Suprapubic skin (tissue), 3 donors: Measurements from ENCODE around the gene ABCA4.

Source experiments
- POLR2A ChIP-seq, 2 donors: fragments of 450-650 bp; IDR thresholded peaks; one replicate each; pipeline ENCODE4 v1.6.1; 2017; ENCODE audit warnings: antibody characterized with exemption in 2 of 2, mild to moderate bottlenecking in 2 of 2, moderate library complexity in 2 of 2
- TF ChIP-seq, protein P1 (sequence below), 2 donors: fragments of 200-600 bp in 1 of 2; fragments of 450-650 bp in 1 of 2; sonication (generic) in 1 of 2; IDR thresholded peaks; one replicate each; pipeline ENCODE4 v1.5.1; 2016 to 2019; ENCODE audit warnings: antibody characterized with exemption in 2 of 2, mild to moderate bottlenecking in 1 of 2, moderate library complexity in 1 of 2

DNA sequence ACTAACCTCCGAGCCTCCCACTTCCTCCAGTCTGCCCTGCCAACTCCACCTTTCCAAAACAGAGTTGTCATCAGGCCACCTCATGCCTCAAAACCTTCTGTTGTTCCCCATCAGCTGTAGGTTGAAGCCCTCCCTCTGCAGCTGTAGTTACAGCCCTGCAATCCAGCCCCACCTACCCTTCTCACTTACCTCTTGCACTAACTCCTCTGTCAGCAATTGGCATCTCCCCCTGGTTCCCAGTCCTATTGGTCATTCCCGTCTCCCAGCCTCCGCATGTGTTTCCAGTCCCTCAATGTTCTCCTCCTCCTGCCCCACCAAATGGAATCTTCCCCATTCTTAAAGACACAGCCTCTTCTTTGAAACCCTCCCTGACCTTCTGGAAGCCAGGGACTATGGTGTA, 111.6 kb downstream of the ABCA4 start:
- TF ChIP-seq, protein P1, sequence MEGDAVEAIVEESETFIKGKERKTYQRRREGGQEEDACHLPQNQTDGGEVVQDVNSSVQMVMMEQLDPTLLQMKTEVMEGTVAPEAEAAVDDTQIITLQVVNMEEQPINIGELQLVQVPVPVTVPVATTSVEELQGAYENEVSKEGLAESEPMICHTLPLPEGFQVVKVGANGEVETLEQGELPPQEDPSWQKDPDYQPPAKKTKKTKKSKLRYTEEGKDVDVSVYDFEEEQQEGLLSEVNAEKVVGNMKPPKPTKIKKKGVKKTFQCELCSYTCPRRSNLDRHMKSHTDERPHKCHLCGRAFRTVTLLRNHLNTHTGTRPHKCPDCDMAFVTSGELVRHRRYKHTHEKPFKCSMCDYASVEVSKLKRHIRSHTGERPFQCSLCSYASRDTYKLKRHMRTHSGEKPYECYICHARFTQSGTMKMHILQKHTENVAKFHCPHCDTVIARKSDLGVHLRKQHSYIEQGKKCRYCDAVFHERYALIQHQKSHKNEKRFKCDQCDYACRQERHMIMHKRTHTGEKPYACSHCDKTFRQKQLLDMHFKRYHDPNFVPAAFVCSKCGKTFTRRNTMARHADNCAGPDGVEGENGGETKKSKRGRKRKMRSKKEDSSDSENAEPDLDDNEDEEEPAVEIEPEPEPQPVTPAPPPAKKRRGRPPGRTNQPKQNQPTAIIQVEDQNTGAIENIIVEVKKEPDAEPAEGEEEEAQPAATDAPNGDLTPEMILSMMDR (IDR thresholded peaks at IDR 0.05) = no peak
- no peak for TF ChIP-seq POLR2A (IDR thresholded peaks at IDR 0.05)
